ENCODE results near the gene MCM5. TPM values are rescaled to one million over a fixed set of nuclear protein-coding genes. Genes with fewer than 3 reads are reported as not detected.

The MCM5 gene
- total and polyA plus RNA-seq, 2 experiments from 2014 or later = 288 to 325 TPM

DNA sequence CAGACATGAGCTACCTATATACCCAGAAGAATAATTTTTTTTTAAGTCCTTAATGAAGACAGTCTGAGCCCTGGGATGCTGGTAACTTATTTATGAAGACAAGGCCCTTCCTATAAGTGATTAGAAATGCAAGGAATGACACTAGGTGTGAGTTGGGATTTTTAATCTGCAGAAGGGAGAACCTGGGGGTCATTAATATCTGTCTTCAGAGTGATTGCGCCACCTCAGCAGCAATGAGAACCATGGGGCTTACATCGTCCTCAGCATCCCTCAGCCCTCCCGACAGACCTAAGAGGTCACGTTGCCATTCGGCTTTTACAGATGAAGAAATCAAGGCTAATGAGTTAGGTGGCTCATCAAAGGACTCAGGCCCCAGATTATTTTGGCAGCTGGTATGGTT, 55.6 kb downstream of the MCM5 start:
- no peak overlapping the region for H3K4me3 ChIP-seq
- no peak overlapping the region for H3K4me3 Mint-ChIP-seq
- H3K27ac ChIP-seq (ENCODE audit: low read depth) = no peak overlapping the region
- no peak overlapping the region for H3K27ac Mint-ChIP-seq
- no peaks in the 10 kb centered on the region for H4K20me1 ChIP-seq (replicated peaks; ENCODE audit: insufficient read depth)
- H3K9me2 ChIP-seq (ENCODE audit: insufficient read depth) = no peaks in the 10 kb centered on the region
- H3K4me1 Mint-ChIP-seq = peaks cover 14% of the 10 kb centered on the region
- ATAC-seq (no peak), DNase-seq (ENCODE audit: low spot score) (no peak)
- no peak overlapping the region for H2AFZ ChIP-seq
- H3K4me1 ChIP-seq (ENCODE audit: insufficient read depth) = peaks cover 5% of the 10 kb centered on the region; the same call in 1 of the 2 replicates
- H3K9me3 Mint-ChIP-seq = no peaks in the 10 kb centered on the region
- H3K36me3 Mint-ChIP-seq (ENCODE audit: low read depth) = no peaks in the 10 kb centered on the region
- H3K36me3 ChIP-seq (ENCODE audit: insufficient read depth) = no peaks in the 10 kb centered on the region
- no peaks in the 10 kb centered on the region for H3F3A ChIP-seq (replicated peaks; ENCODE audit: low read depth)
- no peak for TF ChIP-seq POLR2AphosphoS5 (IDR thresholded peaks at IDR 0.05; ENCODE audit: low read depth)
- no peak for TF ChIP-seq ZNF331 (CRISPR knock-in tag; IDR thresholded peaks at IDR 0.05; ENCODE audit: low read depth)
- TF ChIP-seq CREB1 (CRISPR knock-in tag; IDR thresholded peaks at IDR 0.05; ENCODE audit: low read depth) = no peak
- no peak for TF ChIP-seq STAT1 (IDR thresholded peaks at IDR 0.05; ENCODE audit: unreplicated experiment)
- TF ChIP-seq REST (IDR thresholded peaks at IDR 0.05; ENCODE audit: unreplicated experiment) = no peak
- no peak for TF ChIP-seq JUNB (IDR thresholded peaks at IDR 0.05; ENCODE audit: unreplicated experiment)
- TF ChIP-seq ETS1 (IDR thresholded peaks at IDR 0.05) = no peak
- TF ChIP-seq EZH2 (IDR thresholded peaks at IDR 0.05; ENCODE audit: low read depth, unreplicated experiment) = no peak
- no peak for TF ChIP-seq NANOG (IDR thresholded peaks at IDR 0.05; ENCODE audit: borderline replicate concordance)
- no peak for TF ChIP-seq CTCF (conservative IDR thresholded peaks at IDR 0.05; ENCODE audit: low read depth in 2 of 2)
- TF ChIP-seq EZH2phosphoT487 (IDR thresholded peaks at IDR 0.05; ENCODE audit: unreplicated experiment) = no peak
- TF ChIP-seq, protein P1, sequence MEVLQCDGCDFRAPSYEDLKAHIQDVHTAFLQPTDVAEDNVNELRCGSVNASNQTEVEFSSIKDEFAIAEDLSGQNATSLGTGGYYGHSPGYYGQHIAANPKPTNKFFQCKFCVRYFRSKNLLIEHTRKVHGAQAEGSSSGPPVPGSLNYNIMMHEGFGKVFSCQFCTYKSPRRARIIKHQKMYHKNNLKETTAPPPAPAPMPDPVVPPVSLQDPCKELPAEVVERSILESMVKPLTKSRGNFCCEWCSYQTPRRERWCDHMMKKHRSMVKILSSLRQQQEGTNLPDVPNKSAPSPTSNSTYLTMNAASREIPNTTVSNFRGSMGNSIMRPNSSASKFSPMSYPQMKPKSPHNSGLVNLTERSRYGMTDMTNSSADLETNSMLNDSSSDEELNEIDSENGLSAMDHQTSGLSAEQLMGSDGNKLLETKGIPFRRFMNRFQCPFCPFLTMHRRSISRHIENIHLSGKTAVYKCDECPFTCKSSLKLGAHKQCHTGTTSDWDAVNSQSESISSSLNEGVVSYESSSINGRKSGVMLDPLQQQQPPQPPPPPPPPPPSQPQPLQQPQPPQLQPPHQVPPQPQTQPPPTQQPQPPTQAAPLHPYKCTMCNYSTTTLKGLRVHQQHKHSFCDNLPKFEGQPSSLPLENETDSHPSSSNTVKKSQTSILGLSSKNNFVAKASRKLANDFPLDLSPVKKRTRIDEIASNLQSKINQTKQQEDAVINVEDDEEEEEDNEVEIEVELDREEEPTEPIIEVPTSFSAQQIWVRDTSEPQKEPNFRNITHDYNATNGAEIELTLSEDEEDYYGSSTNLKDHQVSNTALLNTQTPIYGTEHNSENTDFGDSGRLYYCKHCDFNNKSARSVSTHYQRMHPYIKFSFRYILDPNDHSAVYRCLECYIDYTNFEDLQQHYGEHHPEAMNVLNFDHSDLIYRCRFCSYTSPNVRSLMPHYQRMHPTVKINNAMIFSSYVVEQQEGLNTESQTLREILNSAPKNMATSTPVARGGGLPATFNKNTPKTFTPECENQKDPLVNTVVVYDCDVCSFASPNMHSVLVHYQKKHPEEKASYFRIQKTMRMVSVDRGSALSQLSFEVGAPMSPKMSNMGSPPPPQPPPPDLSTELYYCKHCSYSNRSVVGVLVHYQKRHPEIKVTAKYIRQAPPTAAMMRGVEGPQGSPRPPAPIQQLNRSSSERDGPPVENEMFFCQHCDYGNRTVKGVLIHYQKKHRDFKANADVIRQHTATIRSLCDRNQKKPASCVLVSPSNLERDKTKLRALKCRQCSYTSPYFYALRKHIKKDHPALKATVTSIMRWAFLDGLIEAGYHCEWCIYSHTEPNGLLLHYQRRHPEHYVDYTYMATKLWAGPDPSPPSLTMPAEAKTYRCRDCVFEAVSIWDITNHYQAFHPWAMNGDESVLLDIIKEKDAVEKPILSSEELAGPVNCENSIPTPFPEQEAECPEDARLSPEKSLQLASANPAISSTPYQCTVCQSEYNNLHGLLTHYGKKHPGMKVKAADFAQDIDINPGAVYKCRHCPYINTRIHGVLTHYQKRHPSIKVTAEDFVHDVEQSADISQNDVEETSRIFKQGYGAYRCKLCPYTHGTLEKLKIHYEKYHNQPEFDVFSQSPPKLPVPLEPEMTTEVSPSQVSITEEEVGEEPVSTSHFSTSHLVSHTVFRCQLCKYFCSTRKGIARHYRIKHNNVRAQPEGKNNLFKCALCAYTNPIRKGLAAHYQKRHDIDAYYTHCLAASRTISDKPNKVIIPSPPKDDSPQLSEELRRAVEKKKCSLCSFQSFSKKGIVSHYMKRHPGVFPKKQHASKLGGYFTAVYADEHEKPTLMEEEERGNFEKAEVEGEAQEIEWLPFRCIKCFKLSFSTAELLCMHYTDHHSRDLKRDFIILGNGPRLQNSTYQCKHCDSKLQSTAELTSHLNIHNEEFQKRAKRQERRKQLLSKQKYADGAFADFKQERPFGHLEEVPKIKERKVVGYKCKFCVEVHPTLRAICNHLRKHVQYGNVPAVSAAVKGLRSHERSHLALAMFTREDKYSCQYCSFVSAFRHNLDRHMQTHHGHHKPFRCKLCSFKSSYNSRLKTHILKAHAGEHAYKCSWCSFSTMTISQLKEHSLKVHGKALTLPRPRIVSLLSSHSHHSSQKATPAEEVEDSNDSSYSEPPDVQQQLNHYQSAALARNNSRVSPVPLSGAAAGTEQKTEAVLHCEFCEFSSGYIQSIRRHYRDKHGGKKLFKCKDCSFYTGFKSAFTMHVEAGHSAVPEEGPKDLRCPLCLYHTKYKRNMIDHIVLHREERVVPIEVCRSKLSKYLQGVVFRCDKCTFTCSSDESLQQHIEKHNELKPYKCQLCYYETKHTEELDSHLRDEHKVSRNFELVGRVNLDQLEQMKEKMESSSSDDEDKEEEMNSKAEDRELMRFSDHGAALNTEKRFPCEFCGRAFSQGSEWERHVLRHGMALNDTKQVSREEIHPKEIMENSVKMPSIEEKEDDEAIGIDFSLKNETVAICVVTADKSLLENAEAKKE (CRISPR knock-in tag; IDR thresholded peaks at IDR 0.05) = no peak
- no peak for TF ChIP-seq ZNF114 (CRISPR knock-in tag; IDR thresholded peaks at IDR 0.05)
- H3K27me3 Mint-ChIP-seq (ENCODE audit: insufficient read depth, low read depth, poor library complexity) = peaks cover 18% of the 10 kb centered on the region
- H3K79me2 ChIP-seq (replicated peaks; ENCODE audit: insufficient read depth) = no peaks in the 10 kb centered on the region
- no peak overlapping the region for H3K4me2 ChIP-seq
- no peaks in the 10 kb centered on the region for H3K27me3 ChIP-seq (ENCODE audit: insufficient read depth)

All from GM23338 (cell line).